Measurements from ENCODE around the gene MGAT5.

MGAT5 gene

DNA sequence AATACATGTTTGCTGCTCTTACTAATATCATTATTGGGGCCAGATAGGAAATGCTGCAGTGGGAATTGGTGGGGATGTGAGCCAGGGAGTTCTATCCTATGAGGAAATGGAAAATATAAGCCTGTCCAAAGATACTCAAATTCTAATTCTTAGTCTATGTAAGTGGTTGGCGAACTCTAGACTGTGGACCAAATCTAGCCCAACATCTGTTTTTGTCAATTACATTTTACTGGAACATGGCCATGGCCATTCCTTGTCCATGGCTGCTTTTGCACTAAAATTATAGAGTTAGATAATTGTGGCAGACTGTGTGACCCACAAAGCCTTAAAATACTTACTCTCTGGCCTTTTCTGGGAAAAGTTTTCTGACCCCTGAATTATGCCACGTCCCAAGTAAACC lies 113.3 kb downstream of the MGAT5 start:
- no peak overlapping the region for H3K4me3 ChIP-seq (ENCODE audit: low read length)
- no peak for TF ChIP-seq ZNF274 (IDR thresholded peaks at IDR 0.05; ENCODE audit: low read depth, low read length)

DNA sequence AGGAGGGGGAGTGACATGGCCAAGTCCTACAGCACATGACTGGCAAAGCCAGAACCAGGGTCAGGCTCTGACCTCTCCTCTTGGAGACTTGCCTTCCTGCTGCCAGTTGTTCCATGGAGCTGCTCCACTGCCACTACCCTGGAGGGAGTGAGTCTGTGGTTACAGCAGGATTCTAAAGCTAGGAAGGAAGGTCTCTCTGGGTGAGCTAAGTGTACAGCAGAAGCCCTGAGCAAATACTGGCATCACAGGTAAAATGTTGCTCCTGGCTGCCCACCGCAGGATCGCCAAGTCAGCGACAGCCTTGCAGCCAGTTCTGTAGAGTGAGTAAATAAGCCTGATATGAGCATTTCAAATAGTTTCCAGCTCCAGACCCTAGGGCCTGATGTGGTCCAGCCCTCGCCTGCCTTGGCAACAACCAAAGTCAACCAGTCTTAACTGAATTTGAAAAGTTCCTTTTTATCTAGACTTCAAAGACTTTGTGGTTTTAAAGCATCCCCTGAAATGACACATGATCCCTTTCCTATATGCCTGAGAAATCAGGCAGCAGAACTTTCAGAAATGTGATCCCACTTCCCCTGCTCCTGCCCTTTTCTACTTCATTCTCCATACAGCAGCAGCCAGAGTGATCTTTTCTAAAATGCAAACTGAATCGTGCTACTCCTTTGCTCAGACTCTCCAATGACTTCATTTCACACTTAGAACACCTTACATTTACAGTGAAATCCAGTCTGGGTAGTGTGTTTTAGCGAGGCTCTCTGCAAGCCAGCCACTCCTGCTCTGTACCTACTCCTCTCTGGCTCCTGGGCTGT lies 114.3 kb downstream of the MGAT5 start:
- no peak for TF ChIP-seq ZNF274 (IDR thresholded peaks at IDR 0.05; ENCODE audit: low read depth, low read length)
- H3K4me3 ChIP-seq (ENCODE audit: low read length) = no peak overlapping the region

DNA sequence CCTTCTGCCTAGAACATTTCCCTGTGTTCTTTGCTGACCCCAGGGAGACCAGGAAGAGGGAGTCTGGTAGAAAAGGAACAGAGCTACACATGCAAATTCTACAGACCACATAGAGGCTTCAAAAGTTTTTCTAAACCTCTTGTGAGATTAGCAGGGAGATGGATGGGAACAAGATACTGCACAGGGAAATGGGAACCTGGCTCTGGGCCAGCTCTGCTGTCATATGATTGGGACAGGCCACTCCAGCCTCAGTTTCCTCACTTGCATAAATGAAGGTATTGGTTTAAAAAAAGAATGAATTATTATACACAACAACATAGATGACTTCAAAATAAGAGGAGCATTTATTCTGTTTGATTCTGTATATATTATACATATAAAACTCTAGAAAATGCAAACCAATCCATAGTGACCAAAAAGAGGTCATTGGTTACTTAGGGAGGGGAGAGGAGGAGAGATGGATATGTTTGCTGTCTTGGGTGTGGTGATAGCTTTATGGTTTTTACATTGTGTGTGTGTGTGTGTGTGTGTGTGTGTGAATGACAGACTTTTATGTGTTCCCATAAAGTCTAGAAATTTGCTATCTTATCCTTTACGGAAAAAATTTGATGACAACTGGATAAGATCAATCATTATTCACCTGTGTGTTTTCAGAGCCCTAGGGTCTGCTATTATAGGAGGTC lies 115.5 kb downstream of the MGAT5 start:
- no peak for TF ChIP-seq ZNF274 (IDR thresholded peaks at IDR 0.05; ENCODE audit: low read depth, low read length)
- no peak overlapping the region for H3K4me3 ChIP-seq (ENCODE audit: low read length)

GRCh38 chr2:134370655-134371445 lies 117.0 kb downstream of the MGAT5 start:
- no peak overlapping the region for H3K4me3 ChIP-seq (ENCODE audit: low read length)
- no peak for TF ChIP-seq ZNF274 (IDR thresholded peaks at IDR 0.05; ENCODE audit: low read depth, low read length)

DNA sequence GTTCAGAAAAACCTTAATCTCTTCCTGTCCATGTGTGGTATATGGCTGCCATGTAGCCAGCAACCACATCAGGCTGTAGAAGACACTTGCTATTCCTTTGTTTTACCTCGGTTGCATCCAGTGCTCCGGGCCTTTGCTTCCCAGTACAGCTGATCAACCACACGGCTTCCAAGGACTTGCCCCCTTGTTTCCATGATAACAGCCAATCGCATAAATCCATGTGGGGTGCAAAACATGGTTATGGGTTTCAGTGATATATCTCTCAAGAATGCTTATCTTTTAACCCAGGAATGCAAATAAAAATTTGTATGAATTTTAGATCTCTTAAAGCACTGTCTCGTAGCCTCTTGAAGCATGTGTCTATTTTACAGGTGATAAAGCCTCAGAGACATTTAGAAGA lies 118.3 kb downstream of the MGAT5 start:
- H3K4me3 ChIP-seq (ENCODE audit: low read length) = no peak overlapping the region

GRCh38 chr2:134372611-134373131 lies 118.8 kb downstream of the MGAT5 start:
- no peak for TF ChIP-seq ZNF274 (IDR thresholded peaks at IDR 0.05; ENCODE audit: low read depth, low read length)
- H3K4me3 ChIP-seq (ENCODE audit: low read length) = no peak overlapping the region

More for the DNA sequence above, 118.3 kb downstream of the MGAT5 start:
- TF ChIP-seq ZNF274 (IDR thresholded peaks at IDR 0.05; ENCODE audit: low read depth, low read length) = no peak

DNA sequence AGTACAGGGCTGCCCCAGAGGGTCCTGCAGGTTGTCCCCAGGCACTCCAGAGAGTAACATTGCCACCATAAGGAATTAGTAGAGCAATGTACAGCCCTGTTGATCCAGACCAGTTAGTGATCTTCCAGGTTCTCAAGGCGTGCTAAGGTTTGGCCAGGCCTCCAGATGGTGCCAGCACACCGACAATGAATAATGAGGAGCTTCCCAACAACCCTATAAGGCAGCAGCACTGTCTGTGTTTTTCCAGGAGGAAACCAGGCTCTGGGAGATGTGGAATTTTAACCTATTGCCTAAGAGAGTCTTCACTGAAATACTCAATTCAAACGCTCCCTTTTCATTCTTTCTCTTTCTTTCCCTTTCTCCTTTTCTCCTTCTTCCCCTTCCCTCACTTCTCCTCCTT lies 122.1 kb downstream of the MGAT5 start:
- no peak overlapping the region for H3K4me3 ChIP-seq (ENCODE audit: low read length)
- TF ChIP-seq ZNF274 (IDR thresholded peaks at IDR 0.05; ENCODE audit: low read depth, low read length) = no peak

DNA sequence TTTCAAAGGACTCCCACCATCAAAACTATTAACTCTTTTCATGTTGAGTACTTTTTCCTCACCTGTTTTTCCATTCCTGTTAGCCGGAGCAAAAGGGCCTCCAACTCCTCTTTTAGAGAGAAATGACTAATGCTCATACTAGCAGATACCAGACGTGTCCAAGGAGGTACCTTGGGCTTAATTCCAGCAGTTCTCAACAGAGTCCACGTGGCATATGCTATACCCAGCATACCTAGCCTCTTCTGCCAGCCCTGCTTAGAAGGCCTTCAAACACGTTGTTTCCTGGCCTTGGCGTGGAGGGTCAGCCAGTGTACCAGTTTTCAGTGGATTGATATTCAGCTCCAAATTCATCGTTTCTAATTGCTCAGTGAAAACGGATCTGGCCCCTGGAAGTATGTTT lies 123.9 kb downstream of the MGAT5 start:
- no peak for TF ChIP-seq ZNF274 (IDR thresholded peaks at IDR 0.05; ENCODE audit: low read depth, low read length)
- H3K4me3 ChIP-seq (ENCODE audit: low read length) = no peak overlapping the region

DNA sequence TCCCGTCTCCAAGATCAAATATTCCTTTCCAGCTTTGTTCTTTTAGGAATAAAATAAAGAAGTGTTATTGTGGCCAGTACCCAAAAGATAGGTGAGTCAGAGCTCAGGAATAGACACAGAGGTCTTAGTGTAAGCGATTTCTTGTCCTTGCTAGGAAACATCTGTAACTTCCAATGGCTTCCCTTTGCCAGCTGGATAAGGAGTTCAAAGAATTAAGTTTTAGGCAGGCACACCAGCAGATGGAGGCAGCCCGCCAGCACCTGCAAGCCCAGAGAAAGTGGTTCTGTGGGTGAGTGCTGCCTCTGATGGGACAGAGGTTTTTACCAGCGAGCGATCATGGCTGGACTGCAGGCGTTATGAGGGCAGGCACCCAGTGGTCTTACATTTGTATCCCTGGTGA lies 125.4 kb downstream of the MGAT5 start:
- TF ChIP-seq ZNF274 (IDR thresholded peaks at IDR 0.05; ENCODE audit: low read depth, low read length) = no peak
- H3K4me3 ChIP-seq (ENCODE audit: low read length) = no peak overlapping the region

- no peak overlapping the region for H3K4me3 ChIP-seq (ENCODE audit: low read length)
- TF ChIP-seq ZNF274 (IDR thresholded peaks at IDR 0.05; ENCODE audit: low read depth, low read length) = no peak
Measured at GRCh38 chr2:134379722-134380121, 125.8 kb downstream of the MGAT5 start.

GRCh38 chr2:134381141-134381540 lies 127.3 kb downstream of the MGAT5 start:
- no peak overlapping the region for H3K4me3 ChIP-seq (ENCODE audit: low read length)
- TF ChIP-seq ZNF274 (IDR thresholded peaks at IDR 0.05; ENCODE audit: low read depth, low read length) = no peak

DNA sequence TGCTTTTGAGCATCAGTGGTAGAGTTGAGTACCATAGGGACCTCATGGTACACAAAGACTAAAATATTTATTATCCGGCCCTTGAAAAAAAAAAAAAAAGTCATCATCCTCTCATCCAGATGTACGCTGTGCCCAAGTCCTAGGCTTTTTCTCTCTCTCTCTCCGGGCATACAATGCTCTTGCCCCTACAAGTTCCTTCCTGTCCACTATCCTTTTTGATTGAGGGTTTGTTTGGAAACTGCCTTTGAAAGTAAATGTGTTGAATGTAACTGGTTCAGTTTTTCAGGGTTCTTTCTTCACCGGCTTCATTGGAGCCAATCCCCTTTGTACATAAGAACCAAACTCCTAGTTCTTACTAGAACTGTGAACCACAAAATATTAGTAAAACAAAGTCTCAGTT lies 130.3 kb downstream of the MGAT5 start:
- no peak overlapping the region for H3K4me3 ChIP-seq (ENCODE audit: low read length)
- TF ChIP-seq ZNF274 (IDR thresholded peaks at IDR 0.05; ENCODE audit: low read depth, low read length) = no peak

- no peak for TF ChIP-seq ZNF274 (IDR thresholded peaks at IDR 0.05; ENCODE audit: low read depth, low read length)
- no peak overlapping the region for H3K4me3 ChIP-seq (ENCODE audit: low read length)
Measured at GRCh38 chr2:134385195-134385594, 131.3 kb downstream of the MGAT5 start.

GRCh38 chr2:134386310-134386709 lies 132.4 kb downstream of the MGAT5 start:
- TF ChIP-seq ZNF274 (IDR thresholded peaks at IDR 0.05; ENCODE audit: low read depth, low read length) = no peak
- no peak overlapping the region for H3K4me3 ChIP-seq (ENCODE audit: low read length)

All from GM08714 (cell line).